GM12874 (cell line): ENCODE data around the gene TEX19.

Source experiments
- CTCF ChIP-seq: IDR thresholded peaks from 2 replicates; pipeline ENCODE4 v1.5.1; 2011; ENCODE audit warnings: low read depth, mild to moderate bottlenecking, control low read depth, low read length, moderate library complexity; ENCODE audit not compliant: insufficient read depth

TEX19 gene

GRCh38 chr17:82403662-82404660, 44.9 kb downstream of the TEX19 start:
- no peak for TF ChIP-seq CTCF

DNA sequence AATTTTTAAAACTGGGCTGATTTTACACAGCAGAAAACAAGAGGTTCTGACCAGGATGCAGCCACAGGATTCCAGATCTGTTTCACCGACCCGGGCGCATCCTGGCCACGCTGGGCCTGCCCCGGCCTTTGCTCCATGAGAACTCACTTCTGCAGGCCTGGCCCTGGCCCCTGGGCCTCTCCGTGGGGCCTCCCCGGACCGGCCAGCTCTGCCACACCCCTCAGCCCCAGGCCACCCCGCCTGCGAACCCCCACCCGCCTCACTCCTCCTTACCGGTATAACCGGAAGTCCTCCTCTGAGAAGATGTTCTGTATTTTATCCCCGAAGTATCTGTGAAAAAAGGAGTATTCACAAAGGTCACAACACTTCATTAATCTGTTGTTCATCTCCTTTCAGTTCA, 46.0 kb downstream of the TEX19 start:
- no peak for TF ChIP-seq CTCF

GRCh38 chr17:82406131-82406671, 47.2 kb downstream of the TEX19 start:
- no peak for TF ChIP-seq CTCF

DNA sequence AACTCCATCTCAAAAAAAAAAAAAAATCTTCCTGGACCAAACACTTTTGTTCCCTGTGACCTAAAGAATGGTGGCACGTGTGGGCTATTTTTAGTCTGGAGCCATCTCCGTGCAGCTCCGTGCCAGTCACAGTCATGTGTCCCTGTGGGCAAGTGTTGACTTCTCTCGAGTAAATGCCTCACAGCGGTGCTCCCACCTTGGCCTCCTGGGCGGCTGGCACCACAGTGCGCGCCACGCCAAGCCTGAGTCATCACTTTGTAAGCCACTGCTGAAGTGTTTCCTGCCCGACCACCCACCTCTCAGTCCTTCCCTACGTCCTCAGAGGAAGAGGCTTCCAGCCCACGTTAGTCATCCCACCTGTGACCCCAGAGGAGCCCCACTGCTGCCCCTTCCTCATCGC, 48.2 kb downstream of the TEX19 start:
- no peak for TF ChIP-seq CTCF

DNA sequence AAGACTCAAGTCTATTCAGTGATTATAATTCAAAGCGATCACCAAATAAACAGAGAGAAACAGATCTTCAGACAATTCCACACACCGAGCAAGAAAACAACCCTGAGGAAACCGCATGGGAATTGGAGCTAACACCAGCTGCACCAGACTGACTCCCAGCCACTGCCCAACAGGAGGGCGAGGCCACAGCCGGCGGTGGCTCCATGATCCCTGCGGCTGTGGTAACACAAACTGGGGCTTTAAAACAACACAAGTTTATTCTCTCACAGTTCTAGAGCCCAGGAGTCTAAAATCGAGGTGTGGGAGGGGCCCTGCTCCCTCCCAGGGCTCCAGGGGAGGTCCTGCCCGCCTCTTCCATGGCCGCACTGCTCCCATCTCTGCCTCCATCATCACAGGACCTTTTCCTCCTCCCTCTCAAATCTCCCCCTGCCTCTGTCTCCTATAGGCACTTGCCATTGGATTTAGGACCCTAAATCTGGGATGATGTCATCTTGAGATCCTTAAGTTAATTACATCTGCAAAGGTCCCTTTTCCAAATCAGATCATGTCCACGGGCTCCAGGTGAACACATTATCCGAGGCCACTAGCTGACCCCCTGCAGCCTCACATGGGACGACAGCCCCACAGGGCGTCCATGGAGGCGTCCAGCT, 49.4 kb downstream of the TEX19 start:
- TF ChIP-seq CTCF, result no peak

DNA sequence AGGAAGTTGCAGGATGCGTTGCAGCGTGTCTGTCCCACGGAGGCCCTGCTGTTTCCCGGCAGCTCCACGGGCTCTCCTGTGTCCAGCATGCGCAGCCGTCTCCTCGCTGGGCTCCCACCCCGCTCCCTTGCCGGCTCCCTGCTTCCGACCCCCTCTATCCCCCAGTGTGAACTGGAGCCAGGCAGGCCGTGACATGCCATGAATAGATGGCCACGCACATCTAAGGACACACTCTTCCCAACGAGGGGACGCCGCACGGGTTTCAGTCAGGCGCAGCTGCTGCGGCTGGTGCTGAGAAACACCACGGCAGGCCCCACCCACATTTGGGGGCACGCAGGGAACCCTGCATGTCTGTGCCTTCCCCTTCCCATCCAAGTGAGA, 49.9 kb downstream of the TEX19 start:
- TF ChIP-seq CTCF, result no peak

DNA sequence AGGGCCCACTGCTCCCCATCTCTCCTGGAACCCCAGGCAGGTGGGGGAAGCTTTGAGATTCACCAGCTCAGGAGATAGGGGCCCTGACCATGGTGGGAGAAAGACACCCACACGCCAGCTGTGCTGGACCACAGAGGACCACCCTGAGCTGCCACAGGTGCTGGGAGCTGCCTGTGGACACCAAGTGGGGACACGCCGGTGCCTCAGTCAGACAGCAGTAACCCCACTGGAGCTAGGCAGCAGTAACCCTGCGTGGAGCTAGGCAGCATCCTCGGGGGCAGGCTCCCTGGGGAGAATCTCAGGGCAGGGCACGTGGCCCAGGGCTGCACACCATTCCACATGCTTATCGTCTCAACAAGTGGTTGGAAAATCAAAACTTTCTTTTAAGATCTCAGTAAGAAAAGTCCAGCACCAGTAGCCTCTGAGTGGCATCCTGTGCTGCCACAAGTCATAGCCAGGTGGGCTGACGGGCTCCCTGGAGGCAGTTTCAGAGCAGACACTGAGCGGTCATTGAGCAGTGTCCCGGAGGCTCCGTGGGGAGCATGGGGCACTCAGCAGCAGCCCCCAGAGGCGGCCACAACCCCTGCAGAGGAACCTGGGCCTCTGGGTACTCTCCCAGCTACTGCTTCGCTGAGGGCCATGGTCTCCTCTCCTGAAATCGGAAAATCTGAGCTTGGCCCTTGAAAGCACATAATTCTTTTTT, 51.1 kb downstream of the TEX19 start:
- no peak for TF ChIP-seq CTCF
